ENCODE data around the gene KRTAP12-2. TPM values are rescaled to one million over a fixed set of nuclear protein-coding genes. Genes with fewer than 3 reads are reported as not detected.

KRTAP12-2 gene
- total RNA-seq, result not detected
- not detected for polyA plus RNA-seq
- long read RNA-seq, donor 1, result 0 reads
- long read RNA-seq, donor 2, result 0 reads
- long read RNA-seq, donor 3, result 0 reads
- long read RNA-seq, donor 4, result 0 reads
- long read RNA-seq, donor 5, result 0 reads
- long read RNA-seq, donor 6, result 0 reads
- long read RNA-seq, donor 7, result 0 reads
- long read RNA-seq, donor 8, result 0 reads
- long read RNA-seq, donor 9, result 0 reads
- long read RNA-seq, donor 10, result 0 reads

- 53 to 83% (median 68%) methylated on average over 8 to 19 of the region's 19 CpGs for WGBS, 4 donors
- intact Hi-C loops (cut with DNase I), result no loop called here
These were observed at the start of gene KRTAP12-2 for GRCh38 chr21:44666401-44667320. KRTAP12-2 (minus strand) TSS chr21:44666927; CDS start chr21:44666886, 41 bp downstream.

GRCh38 chr21:44714905-44715304 lies 48.2 kb upstream of the KRTAP12-2 start:
- no peaks in the 10 kb centered on the region for H3K9me3 ChIP-seq (replicated peaks in 1 of 3)
- H3K4me1 ChIP-seq (replicated peaks in 1 of 2), result no peaks in the 10 kb centered on the region
- H3K36me3 ChIP-seq (replicated peaks in 1 of 2), result no peaks in the 10 kb centered on the region
- 19 to 41% (median 24%) methylated on average over 8 of the region's 8 CpGs for WGBS, 4 donors
- H3K27ac ChIP-seq, result no peak overlapping the region
- intact Hi-C loops (cut with DNase I), result no loop called here
- H3K4me3 ChIP-seq, result no peak overlapping the region
- no peak for TF ChIP-seq CTCF (IDR thresholded peaks at IDR 0.05)
- peak in 1 of 7 donors; percentile 5 for DNase-seq
- H3K27me3 ChIP-seq, result peaks cover 39% of the 10 kb centered on the region

More at GRCh38 chr21:44666401-44667320, at the start of gene KRTAP12-2:
- no peak for TF ChIP-seq CTCF (IDR thresholded peaks at IDR 0.05)
- no peaks in the 10 kb centered on the region for H3K27me3 ChIP-seq
- no peaks in the 10 kb centered on the region for H3K9me3 ChIP-seq (replicated peaks in 1 of 3)
- DNase-seq, result no peak
- H3K27ac ChIP-seq, result no peak within 1 kb of the TSS
- no peaks in the 10 kb centered on the region for H3K36me3 ChIP-seq (replicated peaks in 1 of 2)
- no peaks in the 10 kb centered on the region for H3K4me1 ChIP-seq (replicated peaks in 1 of 2)
- no peak within 1 kb of the TSS for H3K4me3 ChIP-seq

- TF ChIP-seq CTCF (IDR thresholded peaks at IDR 0.05) (no peak), POLR2A (IDR thresholded peaks at IDR 0.05) (no peak)
- Histone ChIP-seq H3K4me3 (no peak overlapping the region), H3K36me3 (replicated peaks in 1 of 2) (no peaks in the 10 kb centered on the region), H3K27ac (no peak overlapping the region), H3K4me1 (replicated peaks in 1 of 2) (no peaks in the 10 kb centered on the region), H3K9me3 (replicated peaks in 1 of 3) (no peaks in the 10 kb centered on the region), H3K27me3 (peaks cover 50% of the 10 kb centered on the region)
- peak in 1 of 7 donors; percentile 5 for DNase-seq
- intact Hi-C loops (cut with DNase I), result no loop called here
- 70 to 85% (median 76%) methylated on average over 9 to 10 of the region's 10 CpGs for WGBS, 4 donors
These were observed 47.1 kb upstream of the KRTAP12-2 start for GRCh38 chr21:44713846-44714245.

- Histone ChIP-seq H3K27me3 (peaks cover 57% of the 10 kb centered on the region), H3K4me3 (no peak overlapping the region), H3K27ac (no peak overlapping the region), H3K4me1 (replicated peaks in 1 of 2) (no peaks in the 10 kb centered on the region), H3K36me3 (replicated peaks in 1 of 2) (no peaks in the 10 kb centered on the region), H3K9me3 (replicated peaks in 1 of 3) (no peaks in the 10 kb centered on the region)
- intact Hi-C loops (cut with DNase I), result no loop called here
- 61 to 67% (median 65%) methylated on average over 9 of the region's 9 CpGs for WGBS, 4 donors
- no peak for TF ChIP-seq POLR2A (IDR thresholded peaks at IDR 0.05)
- no peak for TF ChIP-seq CTCF (IDR thresholded peaks at IDR 0.05)
- peak in 2 of 7 donors; percentile 2 for DNase-seq
These were observed 46.4 kb upstream of the KRTAP12-2 start for GRCh38 chr21:44713130-44713529.
